Mesothelial cell of epicardium (in vitro differentiated cells): ENCODE results near the gene CDH26. TPM values are rescaled to one million over a fixed set of nuclear protein-coding genes. Genes with fewer than 3 reads are reported as not detected.
"Not testable (repeated sequence)": the region's sequence is repeated elsewhere in the genome, so short reads cannot be mapped to it uniquely, and the experiment has no call there.

Experiments used
- DNase-seq, 2 experiments: peaks; one replicate each; pipeline ENCODE4 v3.0.0; 2021; ENCODE audit warnings: low spot score in 2 of 2; ENCODE audit not compliant: unreplicated experiment in 2 of 2
- H3K27ac Mint-ChIP-seq: 2 replicates; pipeline ENCODE4 v1.8.0; 2021; ENCODE audit warnings: mixed read lengths
- H3K27me3 Mint-ChIP-seq: 2 replicates; pipeline ENCODE4 v1.8.0; 2021; ENCODE audit warnings: low read depth, mixed read lengths
- H3K36me3 Mint-ChIP-seq: 2 replicates; pipeline ENCODE4 v1.8.0; 2021; ENCODE audit warnings: mixed read lengths
- H3K4me1 Mint-ChIP-seq: 2 replicates; pipeline ENCODE4 v1.8.0; 2021; ENCODE audit warnings: mixed read lengths
- H3K4me3 Mint-ChIP-seq: 2 replicates; pipeline ENCODE4 v1.8.0; 2021; ENCODE audit warnings: mild to moderate bottlenecking, moderate library complexity, mixed read lengths
- H3K9me3 Mint-ChIP-seq: 2 replicates; pipeline ENCODE4 v1.8.0; 2021; ENCODE audit warnings: mixed read lengths
- CTCF ChIP-seq: fragments of 200-600 bp; sonication (generic); IDR thresholded peaks from one replicate; pipeline ENCODE4 v1.5.0; 2021; ENCODE audit warnings: antibody characterized with exemption; ENCODE audit not compliant: unreplicated experiment
- total RNA-seq: library from RNA; stranded (reverse); gene quantifications from 3 replicates; pipeline ENCODE4 v1.2.1, GENCODE V29; 2021

CDH26 gene
- total RNA-seq, 1 donor from 2014 or later = 0.49 TPM

GRCh38 chr20:60039526-60039925, 81.3 kb downstream of the CDH26 start:
- peaks cover 8% of the 10 kb centered on the region for H3K9me3 Mint-ChIP-seq
- H3K4me1 Mint-ChIP-seq = peaks cover 15% of the 10 kb centered on the region
- no peak for DNase-seq
- peaks cover 41% of the 10 kb centered on the region for H3K27me3 Mint-ChIP-seq
- no peak overlapping the region for H3K27ac Mint-ChIP-seq
- TF ChIP-seq CTCF = no peak
- H3K36me3 Mint-ChIP-seq = no peaks in the 10 kb centered on the region
- H3K4me3 Mint-ChIP-seq = no peak overlapping the region

- no peaks in the 10 kb centered on the region for H3K36me3 Mint-ChIP-seq
- no peak overlapping the region for H3K4me3 Mint-ChIP-seq
- no peak for DNase-seq
- H3K4me1 Mint-ChIP-seq = peaks cover 18% of the 10 kb centered on the region
- H3K27me3 Mint-ChIP-seq = peaks cover 44% of the 10 kb centered on the region
- H3K27ac Mint-ChIP-seq = no peak overlapping the region
- no peak for TF ChIP-seq CTCF
- peaks cover 8% of the 10 kb centered on the region for H3K9me3 Mint-ChIP-seq
Observed at GRCh38 chr20:60040471-60041162, 82.4 kb downstream of the CDH26 start.

GRCh38 chr20:60041436-60042165, 83.4 kb downstream of the CDH26 start:
- H3K27ac Mint-ChIP-seq, H3K36me3 Mint-ChIP-seq, H3K9me3 Mint-ChIP-seq, H3K4me3 Mint-ChIP-seq, DNase-seq: not testable (repeated sequence)
- H3K27me3 Mint-ChIP-seq = peaks cover 38% of the 10 kb centered on the region
- H3K4me1 Mint-ChIP-seq = peaks cover 28% of the 10 kb centered on the region

GRCh38 chr20:60043435-60043834, 85.2 kb downstream of the CDH26 start:
- Mint-ChIP-seq H3K36me3 (no peaks in the 10 kb centered on the region), H3K9me3 (peaks cover 8% of the 10 kb centered on the region), H3K27me3 (peaks cover 26% of the 10 kb centered on the region), H3K4me3 (no peak overlapping the region), H3K4me1 (peaks cover 30% of the 10 kb centered on the region), H3K27ac (no peak overlapping the region)
- no peak for DNase-seq
- no peak for TF ChIP-seq CTCF

GRCh38 chr20:60046011-60046413, 87.8 kb downstream of the CDH26 start:
- H3K9me3 Mint-ChIP-seq = peaks cover 8% of the 10 kb centered on the region

More at GRCh38 chr20:60046011-60046413, 87.8 kb downstream of the CDH26 start:
- Mint-ChIP-seq H3K4me3 (no peak overlapping the region), H3K4me1 (peaks cover 27% of the 10 kb centered on the region), H3K36me3 (no peaks in the 10 kb centered on the region), H3K27me3 (peaks cover 26% of the 10 kb centered on the region), H3K27ac (peak overlapping the region; percentile 11)
- TF ChIP-seq CTCF = no peak
- no peak for DNase-seq
